Activated CD4-positive, alpha-beta T cell treated with anti-CD3 and anti-CD28 coated beads for 4 hours (primary cell): Measurements from ENCODE around the gene SGMS1.
A peak's percentile ranks its signal among the peaks of the same experiment; 100 is the strongest.
"Not testable (repeated sequence)": the region's sequence is repeated elsewhere in the genome, so short reads cannot be mapped to it uniquely, and the experiment has no call there.

ENCODE experiments used
- DNase-seq, 2 donors: peaks; one replicate each; pipeline ENCODE4 v3.0.0-alpha.2; 2020

Gene SGMS1

DNA sequence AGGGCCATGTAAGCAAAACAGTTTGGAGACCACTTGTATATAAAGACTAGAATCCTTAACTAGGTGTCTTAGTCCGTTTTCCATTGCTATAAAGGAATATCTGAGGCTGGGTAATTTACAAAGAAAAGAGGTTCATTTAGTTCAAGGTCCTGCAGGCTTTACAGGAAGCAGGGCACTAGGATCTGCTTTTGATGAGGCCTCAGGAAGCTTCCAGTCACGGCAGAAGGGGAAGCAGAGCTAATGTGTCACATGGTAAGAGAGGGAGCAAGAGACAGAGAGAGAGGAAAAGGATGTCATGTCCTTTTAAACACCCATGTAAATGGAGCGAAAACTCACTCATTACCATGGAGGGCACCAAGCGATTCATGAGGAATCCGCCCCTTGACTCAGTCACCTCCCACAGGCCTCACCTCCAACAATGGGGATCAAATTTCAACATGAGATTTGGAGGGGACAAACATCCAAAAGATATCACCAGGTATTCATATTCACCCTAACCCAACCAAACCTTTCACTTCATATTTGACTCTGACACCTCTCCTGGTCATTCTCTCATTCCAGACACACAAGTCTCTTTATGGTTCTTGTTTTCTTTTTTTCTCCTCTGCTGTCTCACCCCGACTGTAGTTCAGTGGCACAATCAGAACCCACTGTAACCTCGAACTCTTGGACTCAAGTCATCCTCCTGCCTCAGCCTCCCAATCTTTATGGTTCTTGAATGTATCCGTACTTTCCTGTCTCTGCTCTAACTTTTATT lies 342.4 kb downstream of the SGMS1 start:
- no peak for DNase-seq

DNA sequence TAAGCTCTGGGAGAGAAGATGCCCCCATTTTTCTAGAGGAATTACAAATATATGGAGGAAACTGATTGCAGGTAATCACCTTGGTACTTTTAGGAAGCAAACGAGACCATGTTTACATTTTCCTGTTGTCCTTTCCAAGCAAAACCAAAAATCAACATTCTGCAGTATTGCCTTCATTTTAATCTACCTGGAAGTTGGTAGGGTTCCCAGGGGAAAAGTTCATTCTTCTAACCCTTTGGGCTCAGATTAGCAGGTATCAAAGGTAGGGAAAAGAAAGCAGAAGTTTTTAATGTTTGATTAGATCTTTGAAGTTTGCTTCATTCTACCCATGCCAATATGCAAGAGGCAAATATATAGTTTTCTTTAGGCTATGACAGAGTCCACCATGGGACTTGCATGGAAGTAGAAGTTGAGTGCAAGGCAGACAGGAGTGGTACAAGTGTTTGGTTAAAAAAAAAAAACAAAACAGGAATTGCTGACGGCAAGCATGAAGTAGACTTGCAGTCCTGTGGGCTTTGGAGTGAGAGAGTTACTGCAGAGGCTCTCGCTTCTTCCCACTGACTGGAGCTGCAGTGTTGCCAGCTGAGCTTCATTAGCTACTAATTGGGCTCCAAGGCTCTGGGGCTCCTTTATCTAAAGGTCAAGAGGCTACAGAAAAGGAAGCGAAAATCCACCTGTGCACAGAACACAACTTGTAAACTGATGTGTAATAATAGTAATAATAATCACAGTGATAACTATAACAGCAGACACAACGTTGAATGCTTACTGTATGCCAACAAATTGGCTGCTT lies 343.5 kb downstream of the SGMS1 start:
- DNase-seq: no peak

DNA sequence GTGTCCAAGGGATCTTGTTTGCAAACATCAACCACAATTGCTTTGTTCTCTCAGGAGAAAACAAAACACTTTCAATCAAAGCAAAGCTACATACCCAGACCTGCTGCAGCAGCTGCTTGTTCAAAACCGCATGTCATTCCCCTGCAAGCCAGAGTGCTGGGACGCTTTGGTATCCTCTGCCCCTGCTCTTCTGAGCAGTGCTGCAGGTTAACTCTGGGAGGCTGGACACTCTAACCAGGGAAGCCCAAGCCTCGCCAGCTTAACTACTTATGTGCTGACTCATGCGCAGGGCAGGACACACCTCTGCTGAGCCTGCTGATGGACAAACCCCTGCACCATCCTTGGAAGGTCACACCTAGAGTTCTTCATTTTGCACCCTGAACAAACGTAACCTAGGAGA lies 344.3 kb downstream of the SGMS1 start:
- no peak for DNase-seq

DNA sequence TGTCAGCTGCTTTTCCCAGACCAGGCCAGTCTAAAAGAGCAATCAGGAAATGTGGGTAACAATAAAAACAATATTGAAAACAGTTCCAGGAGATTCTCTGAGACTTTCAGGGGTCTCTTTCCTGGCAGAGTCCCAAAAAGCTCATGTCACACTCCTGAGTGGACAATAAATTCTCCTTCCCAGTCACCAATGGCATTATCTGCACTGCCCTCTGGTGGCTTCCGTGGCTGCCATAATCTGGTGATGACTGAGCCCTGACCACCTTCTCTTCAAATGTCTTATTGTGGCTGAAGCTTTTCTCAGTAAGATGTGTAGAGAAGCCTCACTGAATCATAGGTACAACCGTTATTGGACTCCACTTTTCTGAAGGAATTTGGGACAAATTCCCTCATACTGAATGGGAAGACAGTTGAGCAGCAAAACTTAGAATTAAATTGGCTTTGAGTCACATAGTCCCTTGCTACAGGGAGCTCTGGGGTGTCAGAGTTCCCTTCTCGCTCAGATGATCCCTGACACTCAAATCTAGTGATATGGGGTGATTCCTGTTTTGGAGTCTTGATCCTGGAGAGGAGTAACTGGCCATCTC lies 348.0 kb downstream of the SGMS1 start:
- DNase-seq: peak in 1 of 2 donors; percentile 3

DNA sequence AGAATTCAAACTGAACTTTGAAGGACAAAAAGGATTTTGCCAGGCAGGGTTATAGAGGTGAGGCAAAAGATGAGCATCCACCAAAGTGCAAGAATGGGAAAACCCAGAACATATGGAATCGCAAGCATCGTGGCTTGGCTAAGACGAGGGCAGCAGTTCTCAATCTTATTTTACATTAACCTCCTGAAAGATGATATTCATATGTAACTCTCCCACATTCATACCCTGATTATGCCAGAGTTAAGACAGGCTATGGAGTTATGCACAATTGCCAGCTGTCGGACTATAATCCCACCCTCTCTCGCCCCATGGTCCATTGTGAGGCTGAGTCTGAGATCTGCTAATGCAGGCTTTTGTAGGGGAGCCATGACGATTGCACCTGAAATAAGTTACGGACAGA lies 351.2 kb downstream of the SGMS1 start:
- DNase-seq: no peak

DNA sequence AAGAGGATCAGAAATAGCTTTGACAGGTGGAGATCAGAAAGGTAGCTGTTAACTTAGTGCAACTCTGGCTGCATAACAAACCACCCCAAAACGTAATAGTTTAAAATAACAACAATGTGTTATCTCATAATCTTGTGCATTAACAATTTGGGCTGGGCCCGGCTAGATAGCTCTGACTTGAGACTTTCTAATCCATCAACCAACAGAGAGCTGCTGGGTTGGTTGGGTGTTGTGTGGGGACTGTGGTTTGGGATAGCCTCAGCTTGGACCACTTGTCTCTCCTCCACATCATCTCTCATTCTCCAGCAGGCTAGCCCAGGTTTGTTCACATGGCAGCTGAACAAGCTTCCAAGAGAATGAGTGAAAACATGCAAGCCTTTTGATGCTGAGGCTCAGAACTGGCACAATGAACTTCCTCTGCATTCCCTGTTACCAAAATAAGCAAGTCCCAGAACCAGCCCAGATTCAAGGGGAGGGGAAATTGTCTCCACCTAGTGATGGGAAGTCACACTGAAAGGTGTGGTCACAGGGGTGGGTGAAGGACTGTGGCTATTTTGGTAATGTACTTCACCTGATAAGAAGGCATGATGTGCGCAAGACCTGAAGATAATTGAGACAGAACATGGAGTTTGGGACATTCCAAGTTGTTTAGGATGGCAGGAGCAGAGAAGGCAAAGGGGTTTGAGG lies 352.0 kb downstream of the SGMS1 start:
- no peak for DNase-seq

DNA sequence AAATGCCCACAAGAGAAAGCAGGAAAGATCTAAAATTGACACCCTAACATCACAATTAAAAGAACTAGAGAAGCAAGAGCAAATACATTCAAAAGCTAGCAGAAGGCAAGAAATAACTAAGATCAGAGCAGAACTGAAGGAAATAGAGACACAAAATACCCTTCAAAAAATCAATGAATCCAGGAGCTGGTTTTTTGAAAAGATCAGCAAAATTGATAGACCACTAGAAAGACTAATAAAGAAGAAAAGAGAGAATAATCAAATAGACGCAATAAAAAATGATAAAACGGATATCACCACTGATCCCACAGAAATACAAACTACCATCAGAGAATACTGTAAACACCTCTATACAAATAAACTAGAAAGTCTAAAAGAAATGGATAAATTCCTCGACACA lies 355.9 kb downstream of the SGMS1 start:
- not testable (repeated sequence) for DNase-seq

DNA sequence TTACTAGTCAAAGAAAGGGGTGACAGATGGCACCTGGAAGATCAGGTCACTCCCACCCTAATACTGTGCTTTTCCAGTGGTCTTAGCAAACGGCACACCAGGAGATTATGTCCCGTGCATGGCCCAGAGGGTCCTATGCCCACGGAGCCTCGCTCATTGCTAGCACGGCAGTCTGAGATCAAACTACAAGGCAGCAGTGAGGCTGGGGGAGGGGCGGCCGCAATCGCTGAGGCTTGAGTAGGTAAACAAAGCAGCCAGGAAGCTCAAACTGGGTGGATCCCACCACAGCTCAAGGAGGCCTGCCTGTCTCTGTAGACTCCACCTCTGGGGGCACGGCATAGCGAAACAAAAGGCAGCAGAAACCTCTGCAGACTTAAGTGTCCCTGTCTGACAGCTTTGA lies 361.1 kb downstream of the SGMS1 start:
- DNase-seq: not testable (repeated sequence)

DNA sequence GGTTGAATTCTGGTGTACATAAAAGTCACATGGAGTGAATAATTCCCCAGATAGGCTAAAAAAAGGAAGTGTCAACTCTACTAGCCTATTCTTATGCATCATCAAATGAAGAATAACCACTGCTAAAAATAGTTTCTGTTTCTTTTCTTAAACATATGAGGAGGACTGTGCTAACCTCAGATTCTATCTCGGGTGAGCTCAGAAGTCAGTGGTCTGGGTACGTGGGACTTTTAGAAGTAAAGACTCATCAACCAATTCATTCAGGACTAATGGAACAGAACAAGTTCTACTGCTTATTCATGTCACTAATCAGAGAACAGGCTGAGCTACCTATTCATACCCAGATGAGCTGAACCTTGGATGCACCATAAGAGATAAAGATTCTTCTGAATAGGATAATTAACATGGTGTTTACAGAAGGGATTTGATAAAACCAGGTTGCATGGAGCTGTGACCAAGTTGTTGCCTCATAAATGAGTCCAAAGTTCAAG lies 362.9 kb downstream of the SGMS1 start:
- no peak for DNase-seq
